ENCODE results near the gene CYFIP1.

CYFIP1 gene

DNA sequence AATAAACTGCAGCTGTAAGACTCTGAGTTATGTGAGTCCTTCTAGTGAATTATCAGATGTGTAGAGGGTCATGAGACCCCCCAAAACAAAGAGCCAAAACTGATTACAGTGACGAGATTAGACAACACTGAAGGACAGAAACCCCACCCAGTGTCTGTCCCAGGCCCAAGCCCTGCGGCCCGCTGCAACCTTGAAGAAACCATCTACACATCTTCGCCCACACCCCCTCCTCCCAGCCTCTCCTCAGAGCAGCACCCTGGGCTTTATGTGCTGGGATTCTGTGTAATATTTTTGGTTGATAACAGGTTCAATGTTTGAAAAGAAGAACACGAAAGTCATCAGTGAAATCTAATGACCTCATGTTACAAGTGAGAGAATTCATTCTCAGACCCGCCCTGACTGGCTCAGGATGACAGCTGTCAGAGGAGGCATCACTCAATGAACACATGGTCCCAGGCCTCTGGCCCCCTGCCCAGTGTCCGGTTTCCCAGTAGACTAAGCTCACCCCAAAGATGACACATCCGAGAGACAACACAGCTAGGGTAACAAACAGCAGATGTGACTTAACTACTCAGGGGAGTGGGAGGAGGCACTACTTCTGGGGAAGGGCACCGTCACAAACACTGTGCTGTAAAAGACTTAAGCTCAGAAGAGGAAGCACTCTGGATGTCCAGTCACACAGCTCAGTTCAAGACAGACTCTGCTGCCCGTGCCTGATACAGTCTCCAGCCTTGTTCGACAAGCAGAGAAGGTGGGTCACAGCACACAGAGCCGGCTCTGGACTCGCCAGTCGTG is 92.8 kb downstream of the CYFIP1 start:
- no peak for DNase-seq

GRCh38 chr15:22885120-22885519 is 95.0 kb downstream of the CYFIP1 start:
- no peak for DNase-seq

GRCh38 chr15:22884344-22884743 is 95.8 kb downstream of the CYFIP1 start:
- DNase-seq: no peak

GRCh38 chr15:22883196-22883595 is 97.0 kb downstream of the CYFIP1 start:
- no peak for DNase-seq

DNA sequence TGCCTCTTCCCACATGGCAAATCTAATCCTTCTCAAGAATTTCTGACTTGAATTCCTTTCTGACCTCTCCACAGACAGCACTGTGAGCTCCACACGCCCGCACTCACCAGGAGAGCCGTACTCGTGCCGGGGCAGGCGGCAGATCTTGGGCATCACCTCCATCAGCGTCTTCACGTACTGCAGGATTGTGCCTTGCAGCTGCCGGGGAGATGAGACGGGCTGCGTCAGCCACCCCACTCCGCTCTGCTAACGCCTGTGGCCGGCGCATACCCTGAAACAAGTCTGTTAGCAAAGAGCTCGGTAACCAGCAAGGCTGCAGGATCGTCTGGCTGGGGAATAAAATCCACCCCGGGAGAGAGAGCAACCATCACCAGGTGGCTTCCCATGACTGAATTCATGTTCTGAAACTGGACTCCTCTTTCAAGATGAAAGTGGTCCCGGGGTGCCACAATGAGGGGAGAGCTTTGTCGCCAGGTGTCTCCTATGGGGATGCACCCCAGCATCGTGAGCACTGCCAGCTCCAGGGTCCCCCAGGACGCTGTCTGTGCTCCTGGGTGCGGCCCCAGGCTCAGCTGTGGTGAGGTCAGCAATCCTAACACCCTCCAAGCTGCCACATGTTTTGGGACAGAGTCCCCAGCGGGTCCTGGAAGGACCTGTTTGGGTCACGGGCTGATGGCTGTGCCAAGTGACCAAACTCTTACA is 98.3 kb downstream of the CYFIP1 start:
- DNase-seq: no peak

DNA sequence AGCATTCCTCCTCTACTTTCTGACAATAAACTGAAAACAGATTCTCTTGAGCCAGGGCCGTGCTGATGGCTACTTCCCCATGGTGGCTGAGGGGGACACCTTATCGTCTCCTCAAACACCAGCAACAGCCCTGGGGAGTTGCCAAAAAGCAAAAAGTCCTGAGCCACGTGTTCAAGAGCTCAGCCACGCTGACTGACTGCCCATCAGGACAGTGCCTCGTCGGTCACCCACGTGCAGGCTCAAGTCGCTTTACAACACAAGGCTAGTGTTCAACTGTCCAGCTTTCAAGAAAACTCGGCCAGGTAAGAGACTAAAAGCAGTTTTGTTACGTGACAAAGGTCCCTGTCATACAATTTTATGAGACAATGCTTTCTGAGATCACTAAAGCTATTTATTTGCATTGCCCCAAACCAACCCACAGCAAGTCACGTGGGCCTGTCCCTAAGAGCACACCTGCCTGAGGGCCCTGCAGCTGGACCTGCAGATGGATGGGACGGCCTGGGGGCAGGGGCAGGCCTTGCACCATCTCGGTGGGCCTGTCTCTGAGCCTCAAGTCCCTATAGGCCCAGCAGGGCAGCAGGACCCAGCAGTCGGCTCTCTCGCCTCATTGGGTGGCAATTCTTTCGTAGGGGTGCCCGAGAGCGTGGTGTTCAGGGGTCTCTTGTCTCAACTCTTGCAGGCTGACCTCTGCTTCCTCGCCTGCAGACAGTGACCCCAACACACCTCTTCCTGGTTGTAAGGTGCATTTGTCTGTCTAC is 99.0 kb downstream of the CYFIP1 start:
- no peak for DNase-seq

DNA sequence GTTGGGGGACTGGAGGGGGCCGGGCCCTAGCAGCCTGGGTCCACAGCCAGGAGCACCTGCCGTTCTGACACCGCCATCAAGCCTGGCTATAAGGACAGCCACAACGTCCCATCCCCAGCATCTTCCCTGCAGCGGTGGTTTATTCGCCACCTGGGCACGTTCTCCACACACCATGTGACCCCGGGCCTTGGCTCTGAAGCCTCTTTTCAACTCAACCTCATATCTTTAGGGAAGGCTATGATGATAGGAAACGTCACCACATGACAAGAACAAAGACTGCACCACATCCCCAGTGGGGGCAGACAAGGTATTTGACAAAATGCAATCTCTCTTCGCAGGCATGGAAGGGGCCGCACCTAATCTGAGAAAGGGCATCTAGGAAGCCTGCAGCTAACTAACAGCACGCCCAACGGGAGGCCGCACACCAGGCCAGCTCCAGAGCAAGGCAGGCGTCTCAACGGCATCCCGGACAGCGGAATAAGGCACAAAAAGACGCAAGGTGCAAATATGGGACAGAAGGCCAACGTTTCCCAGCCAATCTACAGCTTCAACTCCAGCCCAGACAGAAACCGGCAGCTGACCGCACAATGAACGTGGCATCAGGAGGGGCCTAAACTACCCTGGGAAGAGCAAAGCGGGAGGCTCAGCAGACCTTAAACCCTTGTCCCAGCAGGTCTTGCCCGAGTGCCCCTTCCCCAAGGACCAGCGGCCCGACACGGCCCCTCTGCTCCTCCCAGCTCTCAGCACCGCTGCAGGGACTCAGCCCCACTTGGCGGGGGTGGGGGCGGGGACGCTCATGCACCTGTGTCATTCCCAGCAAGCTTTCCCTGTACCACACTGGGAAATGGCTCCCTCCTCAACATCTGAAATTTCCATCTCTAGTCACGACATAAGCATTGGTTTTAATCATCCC is 99.8 kb downstream of the CYFIP1 start:
- no peak for DNase-seq

DNA sequence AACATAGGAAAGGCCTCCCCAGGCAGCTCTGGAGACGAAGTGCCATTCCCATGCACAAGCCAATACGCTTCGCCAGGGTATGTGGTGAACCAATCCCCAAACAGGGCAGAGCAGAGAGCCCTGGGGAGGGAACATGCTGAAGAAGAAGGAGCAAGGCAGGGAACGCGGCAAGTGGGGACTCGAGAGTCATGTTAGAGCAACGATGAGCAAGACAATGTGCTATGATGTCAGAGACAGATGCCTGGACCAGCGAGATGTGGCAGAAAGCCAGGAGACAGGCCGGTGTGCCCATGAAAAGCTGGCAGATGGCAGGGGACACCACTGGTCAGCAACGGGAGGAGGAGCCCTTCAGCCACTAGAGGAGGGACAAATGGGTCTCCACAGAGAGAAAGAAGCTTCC is 102.1 kb downstream of the CYFIP1 start:
- DNase-seq: no peak

DNA sequence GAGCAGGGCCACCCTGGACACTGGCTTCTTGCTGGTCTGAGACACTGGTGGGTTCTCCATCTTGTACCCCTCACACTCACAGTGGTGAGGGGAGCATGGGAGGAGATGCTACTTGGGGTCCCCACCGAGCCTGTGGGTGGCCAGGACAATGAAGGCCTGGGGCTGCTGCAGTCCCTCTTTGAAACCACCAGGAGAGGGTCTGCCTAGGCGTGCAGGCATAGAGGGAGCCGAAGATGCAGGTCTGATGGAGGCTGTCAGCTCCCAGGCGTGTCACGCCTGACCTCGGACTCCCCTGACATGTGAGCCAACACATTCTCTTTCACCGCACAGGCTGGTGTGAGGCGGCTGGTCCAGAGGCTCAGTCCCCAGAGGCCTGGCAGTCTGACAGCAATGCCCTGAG is 102.6 kb downstream of the CYFIP1 start:
- no peak for DNase-seq

DNA sequence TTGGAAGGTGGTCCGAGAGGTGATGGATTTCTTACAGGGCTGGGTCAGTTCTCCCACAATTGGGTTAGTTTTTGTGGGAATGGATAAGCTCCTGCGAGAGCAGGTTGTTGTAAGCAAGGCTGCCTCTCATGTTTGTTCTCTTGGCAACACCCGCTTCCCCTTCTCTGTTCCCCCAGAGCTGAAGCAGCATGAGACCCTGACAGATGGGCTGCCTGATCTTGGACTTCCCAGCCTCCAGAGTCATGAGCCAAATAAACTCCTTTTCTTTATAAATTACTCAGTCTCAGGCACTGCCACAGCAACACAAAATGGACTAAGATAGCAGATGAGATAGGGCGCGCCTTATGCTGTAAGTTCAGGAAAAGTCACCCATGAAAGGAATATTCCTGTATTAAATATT is 103.1 kb downstream of the CYFIP1 start:
- DNase-seq: no peak

GRCh38 chr15:22874966-22875365 is 105.2 kb downstream of the CYFIP1 start:
- DNase-seq: no peak

- no peak for DNase-seq
Observed at GRCh38 chr15:22874256-22874655, 105.9 kb downstream of the CYFIP1 start.

- DNase-seq: no peak
Observed at GRCh38 chr15:22873841-22874240, 106.3 kb downstream of the CYFIP1 start.

DNA sequence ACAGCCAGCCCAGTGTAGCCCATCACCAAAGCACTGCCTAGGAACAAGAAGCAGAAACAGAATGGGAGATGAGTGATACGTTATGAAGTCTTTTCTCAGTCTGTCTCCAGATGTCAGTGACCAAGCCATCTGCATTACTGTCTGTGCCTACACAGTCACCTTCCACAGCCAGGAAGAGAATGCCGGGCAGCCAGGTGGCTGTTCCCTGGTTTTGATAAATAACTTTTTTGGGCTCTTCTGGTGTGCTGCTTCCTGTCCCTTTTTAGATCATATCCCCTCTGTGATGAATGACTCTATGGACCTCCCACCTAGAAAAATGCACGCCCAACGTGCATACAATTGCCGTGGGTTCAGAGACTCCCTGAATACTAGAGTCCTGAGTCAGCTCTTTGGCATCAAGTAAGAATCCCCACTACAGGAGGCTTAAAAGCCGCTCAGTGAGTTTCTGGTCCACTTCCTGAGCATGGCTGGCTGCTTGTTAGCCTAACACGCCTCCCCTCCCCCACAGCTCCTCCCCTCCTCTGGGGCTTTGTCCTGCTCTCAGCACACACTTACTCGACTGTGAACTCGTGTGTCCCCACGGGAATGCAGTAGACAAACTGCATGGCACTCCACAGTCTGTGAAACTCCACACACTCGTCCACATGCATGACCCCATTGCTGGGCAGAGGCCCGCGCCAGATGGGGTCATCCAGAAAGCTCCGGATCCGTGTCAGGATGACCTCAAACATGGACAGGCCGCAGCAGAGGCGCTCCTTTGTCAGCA is 107.0 kb downstream of the CYFIP1 start:
- no peak for DNase-seq

DNA sequence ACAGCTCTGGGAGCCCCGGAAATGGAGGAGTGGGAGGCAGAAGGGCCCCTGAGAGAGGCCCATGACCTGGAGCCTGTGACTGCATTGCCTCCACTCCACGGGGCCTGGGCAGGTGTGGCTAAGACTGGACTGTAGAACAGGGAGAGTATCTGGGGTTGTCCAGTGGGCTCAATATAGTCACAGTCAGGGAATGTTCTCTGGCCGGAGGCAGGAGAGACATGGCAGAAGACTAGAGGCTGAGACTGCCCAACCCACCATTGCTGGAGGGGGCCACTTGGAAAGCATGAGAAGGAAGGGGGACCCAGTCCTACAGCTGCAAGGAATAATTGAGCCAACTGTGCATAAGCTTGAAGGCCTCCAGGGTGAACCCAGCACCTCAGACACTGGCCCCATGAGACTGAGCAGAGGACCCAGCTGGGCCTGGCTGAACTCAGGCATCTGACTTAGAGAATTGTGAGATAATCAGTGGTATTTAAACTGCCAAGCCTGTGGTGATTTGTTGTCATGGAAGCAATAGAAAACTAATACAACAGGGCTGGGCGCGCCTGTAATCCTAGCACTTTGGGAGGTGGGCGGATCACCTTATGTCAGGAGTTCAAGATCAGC is 108.6 kb downstream of the CYFIP1 start:
- no peak for DNase-seq

DNA sequence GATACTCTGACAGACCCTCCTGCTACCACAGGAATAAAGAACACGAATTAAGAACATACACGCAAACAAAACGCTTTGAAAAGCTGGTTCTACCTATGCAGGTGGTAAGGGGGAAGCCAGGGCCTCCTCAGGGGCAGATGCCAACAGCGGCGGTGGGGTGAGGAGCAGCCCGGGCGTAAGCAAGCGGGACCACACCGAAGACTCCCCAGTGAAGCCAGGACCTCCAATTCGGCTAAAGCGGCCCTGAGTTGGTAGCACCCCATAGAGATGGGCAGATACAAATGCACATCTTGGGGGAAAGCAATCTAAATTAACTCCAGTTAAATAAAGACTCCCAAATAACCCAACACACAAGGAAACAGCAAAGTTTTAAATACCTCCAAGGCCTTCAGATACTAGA is 109.3 kb downstream of the CYFIP1 start:
- DNase-seq: no peak

- no peak for DNase-seq
Observed at GRCh38 chr15:22869856-22870255, 110.3 kb downstream of the CYFIP1 start.

DNA sequence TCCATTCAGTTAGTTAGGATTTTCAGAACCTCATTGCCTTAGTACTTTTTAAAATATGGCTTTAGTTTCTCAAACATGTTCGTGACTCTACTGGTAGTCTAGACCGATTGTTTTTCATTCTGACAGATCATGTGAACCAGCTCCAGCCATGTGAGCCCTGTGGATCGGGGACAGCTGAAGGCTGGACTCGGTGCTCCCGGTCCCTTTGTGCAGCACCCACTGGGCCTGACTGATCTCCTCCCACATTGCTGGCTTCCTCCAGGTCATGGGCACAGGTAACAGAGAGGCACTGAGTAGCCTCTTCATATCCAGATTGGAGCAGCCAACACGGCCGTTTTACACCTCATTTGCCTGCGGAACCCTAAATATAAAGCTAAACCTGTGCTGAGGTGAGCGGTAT is 111.2 kb downstream of the CYFIP1 start:
- DNase-seq: no peak

GRCh38 chr15:22868495-22868894 is 111.7 kb downstream of the CYFIP1 start:
- no peak for DNase-seq

DNA sequence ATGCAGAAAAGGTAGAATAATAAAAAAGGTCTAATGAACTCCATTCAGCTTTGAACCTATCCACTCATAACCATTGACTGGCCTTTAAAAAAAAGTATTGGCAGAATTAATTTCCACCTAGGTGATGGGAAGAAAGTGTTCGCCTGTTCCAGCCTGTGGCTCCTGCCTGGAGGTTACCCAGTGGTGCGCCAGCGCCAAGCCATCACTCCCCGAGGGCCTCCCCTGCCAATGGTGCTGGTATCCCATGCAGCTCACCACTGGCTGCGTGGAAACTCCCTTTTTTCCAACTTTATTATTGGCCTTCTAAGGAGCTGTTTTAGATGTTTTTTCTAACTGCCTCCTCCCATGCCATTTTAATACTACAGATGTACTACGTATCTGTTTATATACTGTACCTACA is 112.3 kb downstream of the CYFIP1 start:
- DNase-seq: no peak

DNA sequence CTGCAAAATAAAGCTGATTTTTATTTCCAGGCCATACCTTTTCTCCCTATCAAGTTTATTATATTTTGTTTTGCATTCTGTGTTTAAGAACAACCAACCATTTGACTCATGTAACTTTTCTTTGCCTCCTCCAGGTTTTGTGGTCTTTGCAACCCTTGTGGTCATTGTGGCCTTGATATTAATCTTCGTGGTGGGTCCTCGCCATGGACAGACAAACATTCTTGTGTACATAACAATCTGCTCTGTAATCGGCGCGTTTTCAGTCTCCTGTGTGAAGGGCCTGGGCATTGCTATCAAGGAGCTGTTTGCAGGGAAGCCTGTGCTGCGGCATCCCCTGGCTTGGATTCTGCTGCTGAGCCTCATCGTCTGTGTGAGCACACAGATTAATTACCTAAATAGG is 114.1 kb downstream of the CYFIP1 start:
- DNase-seq: no peak

GRCh38 chr15:22863356-22863755 is 116.8 kb downstream of the CYFIP1 start:
- no peak for DNase-seq

Measured in activated naive CD4-positive, alpha-beta T cell treated with anti-CD3 and anti-CD28 coated beads, Interleukin-2, amount 50 U/mL, for 16 hours (primary cell).